ENCODE measurements around the gene TLR5. TPM values are rescaled to one million over a fixed set of nuclear protein-coding genes. Genes with fewer than 3 reads are reported as not detected.

Gene TLR5
- total RNA-seq, 2 experiments from 2014 or later = 0.11 to 0.38 TPM

DNA sequence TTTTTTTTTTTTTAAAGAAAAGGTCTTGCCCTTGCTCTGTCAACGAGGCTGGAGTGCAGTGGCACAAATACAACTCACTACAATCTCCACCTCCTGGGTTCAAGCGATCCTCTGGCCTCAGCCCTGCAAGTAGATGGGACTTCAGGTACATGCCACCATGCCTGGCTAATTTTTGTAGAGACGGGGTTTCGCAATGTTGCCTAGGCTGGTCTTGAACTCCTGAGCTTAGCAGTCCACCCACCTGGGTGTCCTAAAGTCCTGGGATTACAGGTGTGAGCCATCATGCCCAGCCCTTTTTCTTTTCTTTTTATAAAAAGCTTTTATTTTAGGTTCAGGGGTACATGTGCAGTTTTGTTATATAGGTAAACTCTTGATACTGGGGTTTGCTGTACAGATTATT is 47.2 kb downstream of the TLR5 start:
- ATAC-seq (no peak), DNase-seq (no peak)
- intact Hi-C loops (cut with micrococcal nuclease) = no loop called here
- Mint-ChIP-seq H3K36me3 (ENCODE audit: low read depth) (no peaks in the 10 kb centered on the region), H3K9me3 (peaks cover 9% of the 10 kb centered on the region), H3K4me1 (ENCODE audit: low read depth) (no peaks in the 10 kb centered on the region), H3K27ac (no peak overlapping the region), H3K4me3 (no peak overlapping the region), H3K27me3 (peaks cover 2% of the 10 kb centered on the region)
- TF ChIP-seq, protein P1, sequence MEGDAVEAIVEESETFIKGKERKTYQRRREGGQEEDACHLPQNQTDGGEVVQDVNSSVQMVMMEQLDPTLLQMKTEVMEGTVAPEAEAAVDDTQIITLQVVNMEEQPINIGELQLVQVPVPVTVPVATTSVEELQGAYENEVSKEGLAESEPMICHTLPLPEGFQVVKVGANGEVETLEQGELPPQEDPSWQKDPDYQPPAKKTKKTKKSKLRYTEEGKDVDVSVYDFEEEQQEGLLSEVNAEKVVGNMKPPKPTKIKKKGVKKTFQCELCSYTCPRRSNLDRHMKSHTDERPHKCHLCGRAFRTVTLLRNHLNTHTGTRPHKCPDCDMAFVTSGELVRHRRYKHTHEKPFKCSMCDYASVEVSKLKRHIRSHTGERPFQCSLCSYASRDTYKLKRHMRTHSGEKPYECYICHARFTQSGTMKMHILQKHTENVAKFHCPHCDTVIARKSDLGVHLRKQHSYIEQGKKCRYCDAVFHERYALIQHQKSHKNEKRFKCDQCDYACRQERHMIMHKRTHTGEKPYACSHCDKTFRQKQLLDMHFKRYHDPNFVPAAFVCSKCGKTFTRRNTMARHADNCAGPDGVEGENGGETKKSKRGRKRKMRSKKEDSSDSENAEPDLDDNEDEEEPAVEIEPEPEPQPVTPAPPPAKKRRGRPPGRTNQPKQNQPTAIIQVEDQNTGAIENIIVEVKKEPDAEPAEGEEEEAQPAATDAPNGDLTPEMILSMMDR (IDR thresholded peaks at IDR 0.05) = no peak
- ChIA-PET CTCF (interaction anchor here (1.7 to 3.8 kb wide), 2 partner anchors 9 to 28 kb away, joined by 3 to 15 read pairs; no protein-coding TSS in a partner anchor), POLR2A (no interaction called here)

DNA sequence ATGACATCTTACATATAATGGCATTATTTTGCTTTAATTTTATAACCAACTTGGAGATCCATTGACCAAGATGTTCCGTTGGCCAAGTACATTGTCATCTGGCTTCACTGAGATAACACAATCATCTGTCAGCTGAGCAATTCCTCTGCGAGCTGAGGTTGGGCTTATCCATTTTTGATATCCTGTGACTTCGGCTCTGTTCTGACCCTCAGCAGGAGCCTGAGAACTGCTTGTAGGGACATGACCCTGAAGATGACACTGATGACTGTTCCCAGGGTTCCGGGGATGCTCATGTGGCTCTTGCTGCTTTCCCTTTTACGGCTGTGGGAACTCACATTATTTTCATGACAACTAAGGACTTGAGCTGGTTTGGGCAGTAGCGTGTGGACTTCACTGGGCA is 51.2 kb downstream of the TLR5 start:
- Mint-ChIP-seq H3K4me1 (ENCODE audit: low read depth) (peaks cover 7% of the 10 kb centered on the region), H3K27me3 (no peaks in the 10 kb centered on the region), H3K9me3 (no peaks in the 10 kb centered on the region), H3K36me3 (ENCODE audit: low read depth) (no peaks in the 10 kb centered on the region), H3K4me3 (no peak overlapping the region), H3K27ac (no peak overlapping the region)
- DNase-seq (no peak), ATAC-seq (no peak)
- intact Hi-C loops (cut with micrococcal nuclease) = no loop called here
- ChIA-PET CTCF (interaction anchor here (1.2 to 2.0 kb wide), 2 partner anchors 11 to 152 kb away, joined by 3 to 7 read pairs; no protein-coding TSS in a partner anchor), POLR2A (no interaction called here)
- TF ChIP-seq, protein P1 (IDR thresholded peaks at IDR 0.05) = no peak

DNA sequence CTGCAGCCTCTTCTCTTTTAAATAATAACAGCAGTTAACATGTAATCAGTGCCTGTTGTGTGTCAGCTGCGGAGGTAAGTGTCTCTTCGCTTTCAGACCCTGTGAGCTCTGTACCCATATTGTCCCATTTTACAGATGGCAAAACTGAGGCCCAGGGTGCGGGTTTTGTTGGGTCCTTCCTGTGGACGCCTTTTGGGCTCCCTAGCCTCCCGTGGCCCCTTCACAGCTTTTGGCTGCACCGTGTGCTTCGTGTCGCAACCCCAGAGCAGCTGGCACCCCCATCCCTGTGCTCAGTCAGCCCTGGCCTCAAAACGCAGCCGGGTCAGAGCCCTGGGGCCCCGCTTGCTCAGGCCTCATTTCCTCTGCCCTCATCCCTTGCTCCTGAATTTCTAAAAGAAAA is 53.8 kb downstream of the TLR5 start:
- H3K9me3 Mint-ChIP-seq = no peaks in the 10 kb centered on the region
- ATAC-seq (no peak), DNase-seq (no peak)
- peaks cover 9% of the 10 kb centered on the region for H3K4me1 Mint-ChIP-seq (ENCODE audit: low read depth)
- intact Hi-C loops (cut with micrococcal nuclease) = loop anchor here (10.0 kb wide), 1 partner anchor 624 kb away; no protein-coding TSS in a partner anchor
- no peak overlapping the region for H3K4me3 Mint-ChIP-seq
- H3K27ac Mint-ChIP-seq = no peak overlapping the region
- ChIA-PET POLR2A (no interaction called here), CTCF (interaction anchor here (0.7 to 4.5 kb wide), 21 partner anchors 8 to 624 kb away, joined by 3 to 39 read pairs (median 5); no protein-coding TSS in a partner anchor)
- TF ChIP-seq, protein P1 (IDR thresholded peaks at IDR 0.05) = no peak
- H3K36me3 Mint-ChIP-seq (ENCODE audit: low read depth) = no peaks in the 10 kb centered on the region
- H3K27me3 Mint-ChIP-seq = no peaks in the 10 kb centered on the region

DNA sequence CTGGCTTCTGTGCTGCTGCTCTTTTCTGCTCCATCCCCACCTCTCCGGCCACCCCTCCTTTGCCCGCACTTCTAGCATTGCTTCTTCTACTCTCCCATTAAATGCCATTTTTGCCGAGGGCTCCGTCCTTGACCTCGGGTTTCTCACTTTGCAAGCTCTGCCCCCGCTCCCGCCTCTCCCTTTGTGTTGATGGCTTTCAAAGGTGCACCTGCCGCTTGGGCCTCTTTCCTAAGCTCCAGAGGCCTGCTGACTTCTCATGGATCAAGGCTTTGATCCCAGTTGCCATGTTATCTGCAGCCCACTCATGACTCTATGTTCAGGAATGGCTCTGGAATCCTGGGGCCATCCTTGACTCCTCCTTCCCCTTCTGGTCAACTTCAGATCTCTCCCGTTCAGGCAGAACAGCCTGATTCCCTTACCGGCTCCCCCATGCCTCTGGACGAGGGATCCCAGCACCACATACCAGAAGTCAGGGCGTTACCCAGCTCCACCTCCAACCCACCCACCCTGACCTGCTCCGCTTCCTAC is 54.3 kb downstream of the TLR5 start:
- Mint-ChIP-seq H3K27ac (no peak overlapping the region), H3K36me3 (ENCODE audit: low read depth) (no peaks in the 10 kb centered on the region), H3K4me1 (ENCODE audit: low read depth) (peaks cover 9% of the 10 kb centered on the region), H3K9me3 (no peaks in the 10 kb centered on the region), H3K4me3 (no peak overlapping the region), H3K27me3 (no peaks in the 10 kb centered on the region)
- no peak for DNase-seq
- CTCF ChIA-PET = interaction anchor here (1.0 to 4.5 kb wide), 10 partner anchors 8 to 350 kb away, joined by 3 to 39 read pairs (median 8); no protein-coding TSS in a partner anchor
- POLR2A ChIA-PET = interaction anchor here (1.0 kb wide), 1 partner anchor 25 kb away, joined by 3 read pairs; no protein-coding TSS in a partner anchor
- intact Hi-C loops (cut with micrococcal nuclease) = loop anchor here (10.0 kb wide), 1 partner anchor 624 kb away; no protein-coding TSS in a partner anchor
- TF ChIP-seq, protein P1 (IDR thresholded peaks at IDR 0.05) = no peak
- no peak for ATAC-seq

Measured in activated CD8-positive, alpha-beta T cell treated with anti-CD3 and anti-CD28 coated beads for 36 hours (primary cell).